ENCODE data around the gene H3-3A. TPM values are rescaled to one million over a fixed set of nuclear protein-coding genes. Genes with fewer than 3 reads are reported as not detected.
A peak's percentile ranks its signal among the peaks of the same experiment; 100 is the strongest.

Gene H3-3A
- total and polyA plus RNA-seq, 2 experiments from 2014 or later, result 913 to 2,407 TPM

- TF ChIP-seq REST (IDR thresholded peaks at IDR 0.05; ENCODE audit: unreplicated experiment) (no peak), EZH2phosphoT487 (IDR thresholded peaks at IDR 0.05; ENCODE audit: unreplicated experiment) (no peak), NANOG (IDR thresholded peaks at IDR 0.05; ENCODE audit: borderline replicate concordance) (no peak), EZH2 (IDR thresholded peaks at IDR 0.05; ENCODE audit: low read depth, unreplicated experiment) (no peak)
These were observed 1.7 kb downstream of the H3-3A start (continued) for GRCh38 chr1:226063977-226064815.

- H3K9me3 Mint-ChIP-seq, result peaks cover 5% of the 10 kb centered on the region; the same call in 2 of the 3 replicates
- Histone ChIP-seq H3K36me3 (ENCODE audit: insufficient read depth) (peaks cover 41% of the 10 kb centered on the region), H3K4me1 (ENCODE audit: insufficient read depth) (peaks cover 28% of the 10 kb centered on the region), H2AFZ (no peak overlapping the region), H3F3A (replicated peaks; ENCODE audit: low read depth) (peaks cover 37% of the 10 kb centered on the region), H3K79me2 (replicated peaks; ENCODE audit: insufficient read depth) (peaks cover 85% of the 10 kb centered on the region), H4K20me1 (replicated peaks; ENCODE audit: insufficient read depth) (peaks cover 55% of the 10 kb centered on the region), H3K27ac (ENCODE audit: low read depth) (no peak overlapping the region), H3K9me2 (ENCODE audit: insufficient read depth) (no peaks in the 10 kb centered on the region), H3K27me3 (ENCODE audit: insufficient read depth) (no peaks in the 10 kb centered on the region), H3K4me2 (peak overlapping the region; percentile 72), H3K4me3 (peak overlapping the region; percentile 92)
- peak overlapping the region; percentile 100 for H3K4me3 Mint-ChIP-seq
- H3K27ac Mint-ChIP-seq, result peak overlapping the region; percentile 24; the same call in 1 of the 2 replicates
- ATAC-seq (peak; percentile 3; the same call in 1 of the 3 replicates), DNase-seq (ENCODE audit: low spot score) (peak; percentile 70)
- TF ChIP-seq CTCF (conservative IDR thresholded peaks at IDR 0.05; ENCODE audit: low read depth in 2 of 2) (peak; percentile 77 to 80), POLR2AphosphoS5 (IDR thresholded peaks at IDR 0.05; ENCODE audit: low read depth) (no peak), ZNF462 (CRISPR knock-in tag; IDR thresholded peaks at IDR 0.05) (no peak)
- peaks cover 45% of the 10 kb centered on the region for H3K4me1 Mint-ChIP-seq
- H3K27me3 Mint-ChIP-seq (ENCODE audit: insufficient read depth, low read depth, poor library complexity), result peaks cover 27% of the 10 kb centered on the region
- H3K36me3 Mint-ChIP-seq (ENCODE audit: low read depth), result peaks cover 71% of the 10 kb centered on the region
These were observed 2.3 kb downstream of the H3-3A start for GRCh38 chr1:226064816-226065248.

All from GM23338 (cell line).